Measurements from ENCODE around the gene KRT2.

KRT2 gene

GRCh38 chr12:52691076-52691840 lies 39.2 kb upstream of the KRT2 start:
- Histone ChIP-seq H3K4me3 (ENCODE audit: low read length) (peak overlapping the region; percentile 38), H3K9me3 (ENCODE audit: control insufficient read depth, low read depth, low read length) (no peaks in the 10 kb centered on the region), H3K9ac (ENCODE audit: low read length) (no peak overlapping the region), H3K4me1 (ENCODE audit: control insufficient read depth, low read depth, low read length) (peaks cover 6% of the 10 kb centered on the region), H3K27ac (ENCODE audit: low read length) (no peak overlapping the region), H3K36me3 (ENCODE audit: control insufficient read depth, low read depth, low read length) (no peaks in the 10 kb centered on the region), H3K27me3 (ENCODE audit: control insufficient read depth, insufficient read depth, low read length) (peaks cover 27% of the 10 kb centered on the region)

- H3K4me3 ChIP-seq (ENCODE audit: low read length) = peak overlapping the region; percentile 38
- H3K27ac ChIP-seq (ENCODE audit: low read length) = no peak overlapping the region
- no peak overlapping the region for H3K9ac ChIP-seq (ENCODE audit: low read length)
- no peaks in the 10 kb centered on the region for H3K9me3 ChIP-seq (ENCODE audit: control insufficient read depth, low read depth, low read length)
- H3K4me1 ChIP-seq (ENCODE audit: control insufficient read depth, low read depth, low read length) = peaks cover 6% of the 10 kb centered on the region
- no peaks in the 10 kb centered on the region for H3K36me3 ChIP-seq (ENCODE audit: control insufficient read depth, low read depth, low read length)
- peaks cover 27% of the 10 kb centered on the region for H3K27me3 ChIP-seq (ENCODE audit: control insufficient read depth, insufficient read depth, low read length)
Observed at GRCh38 chr12:52690351-52691075, 38.5 kb upstream of the KRT2 start.

GRCh38 chr12:52689936-52690335 lies 37.9 kb upstream of the KRT2 start:
- Histone ChIP-seq H3K27ac (ENCODE audit: low read length) (no peak overlapping the region), H3K27me3 (ENCODE audit: control insufficient read depth, insufficient read depth, low read length) (peaks cover 27% of the 10 kb centered on the region)

GRCh38 chr12:52689239-52689638 lies 37.2 kb upstream of the KRT2 start:
- Histone ChIP-seq H3K27me3 (ENCODE audit: control insufficient read depth, insufficient read depth, low read length) (peaks cover 27% of the 10 kb centered on the region), H3K9me3 (ENCODE audit: control insufficient read depth, low read depth, low read length) (no peaks in the 10 kb centered on the region), H3K9ac (ENCODE audit: low read length) (no peak overlapping the region), H3K4me3 (ENCODE audit: low read length) (no peak overlapping the region), H3K4me1 (ENCODE audit: control insufficient read depth, low read depth, low read length) (peaks cover 6% of the 10 kb centered on the region), H3K27ac (ENCODE audit: low read length) (no peak overlapping the region), H3K36me3 (ENCODE audit: control insufficient read depth, low read depth, low read length) (no peaks in the 10 kb centered on the region)

More at GRCh38 chr12:52689936-52690335, 37.9 kb upstream of the KRT2 start:
- peaks cover 6% of the 10 kb centered on the region for H3K4me1 ChIP-seq (ENCODE audit: control insufficient read depth, low read depth, low read length)
- no peak overlapping the region for H3K4me3 ChIP-seq (ENCODE audit: low read length)
- H3K9me3 ChIP-seq (ENCODE audit: control insufficient read depth, low read depth, low read length) = no peaks in the 10 kb centered on the region
- H3K36me3 ChIP-seq (ENCODE audit: control insufficient read depth, low read depth, low read length) = no peaks in the 10 kb centered on the region
- no peak overlapping the region for H3K9ac ChIP-seq (ENCODE audit: low read length)

GRCh38 chr12:52688481-52688880 lies 36.5 kb upstream of the KRT2 start:
- Histone ChIP-seq H3K4me1 (ENCODE audit: control insufficient read depth, low read depth, low read length) (peaks cover 6% of the 10 kb centered on the region), H3K27me3 (ENCODE audit: control insufficient read depth, insufficient read depth, low read length) (peaks cover 27% of the 10 kb centered on the region), H3K9ac (ENCODE audit: low read length) (no peak overlapping the region), H3K9me3 (ENCODE audit: control insufficient read depth, low read depth, low read length) (no peaks in the 10 kb centered on the region), H3K36me3 (ENCODE audit: control insufficient read depth, low read depth, low read length) (no peaks in the 10 kb centered on the region), H3K4me3 (ENCODE audit: low read length) (no peak overlapping the region), H3K27ac (ENCODE audit: low read length) (no peak overlapping the region)

GRCh38 chr12:52687497-52688385 lies 35.7 kb upstream of the KRT2 start:
- H3K36me3 ChIP-seq (ENCODE audit: control insufficient read depth, low read depth, low read length) = no peaks in the 10 kb centered on the region
- peaks cover 27% of the 10 kb centered on the region for H3K27me3 ChIP-seq (ENCODE audit: control insufficient read depth, insufficient read depth, low read length)
- H3K9ac ChIP-seq (ENCODE audit: low read length) = no peak overlapping the region
- no peaks in the 10 kb centered on the region for H3K9me3 ChIP-seq (ENCODE audit: control insufficient read depth, low read depth, low read length)
- H3K4me1 ChIP-seq (ENCODE audit: control insufficient read depth, low read depth, low read length) = peaks cover 6% of the 10 kb centered on the region
- no peak overlapping the region for H3K27ac ChIP-seq (ENCODE audit: low read length)
- no peak overlapping the region for H3K4me3 ChIP-seq (ENCODE audit: low read length)

- H3K4me3 ChIP-seq (ENCODE audit: low read length) = no peak overlapping the region
- H3K27me3 ChIP-seq (ENCODE audit: control insufficient read depth, insufficient read depth, low read length) = peaks cover 24% of the 10 kb centered on the region
- H3K4me1 ChIP-seq (ENCODE audit: control insufficient read depth, low read depth, low read length) = peaks cover 6% of the 10 kb centered on the region
- no peak overlapping the region for H3K9ac ChIP-seq (ENCODE audit: low read length)
- H3K9me3 ChIP-seq (ENCODE audit: control insufficient read depth, low read depth, low read length) = no peaks in the 10 kb centered on the region
- no peak overlapping the region for H3K27ac ChIP-seq (ENCODE audit: low read length)
- H3K36me3 ChIP-seq (ENCODE audit: control insufficient read depth, low read depth, low read length) = no peaks in the 10 kb centered on the region
Observed at GRCh38 chr12:52686756-52687487, 34.9 kb upstream of the KRT2 start.

GRCh38 chr12:52686063-52686462 lies 34.1 kb upstream of the KRT2 start:
- H3K9me3 ChIP-seq (ENCODE audit: control insufficient read depth, low read depth, low read length) = no peaks in the 10 kb centered on the region
- H3K27ac ChIP-seq (ENCODE audit: low read length) = no peak overlapping the region
- H3K4me3 ChIP-seq (ENCODE audit: low read length) = no peak overlapping the region
- H3K9ac ChIP-seq (ENCODE audit: low read length) = no peak overlapping the region
- H3K4me1 ChIP-seq (ENCODE audit: control insufficient read depth, low read depth, low read length) = peaks cover 6% of the 10 kb centered on the region
- no peaks in the 10 kb centered on the region for H3K36me3 ChIP-seq (ENCODE audit: control insufficient read depth, low read depth, low read length)
- H3K27me3 ChIP-seq (ENCODE audit: control insufficient read depth, insufficient read depth, low read length) = peaks cover 16% of the 10 kb centered on the region

- Histone ChIP-seq H3K27me3 (ENCODE audit: control insufficient read depth, insufficient read depth, low read length) (peaks cover 10% of the 10 kb centered on the region), H3K27ac (ENCODE audit: low read length) (no peak overlapping the region), H3K9ac (ENCODE audit: low read length) (no peak overlapping the region), H3K36me3 (ENCODE audit: control insufficient read depth, low read depth, low read length) (no peaks in the 10 kb centered on the region), H3K4me1 (ENCODE audit: control insufficient read depth, low read depth, low read length) (peaks cover 1% of the 10 kb centered on the region), H3K4me3 (ENCODE audit: low read length) (no peak overlapping the region), H3K9me3 (ENCODE audit: control insufficient read depth, low read depth, low read length) (no peaks in the 10 kb centered on the region)
Observed at GRCh38 chr12:52685406-52685890, 33.4 kb upstream of the KRT2 start.

- no peak overlapping the region for H3K27ac ChIP-seq (ENCODE audit: low read length)
- H3K9ac ChIP-seq (ENCODE audit: low read length) = no peak overlapping the region
- no peak overlapping the region for H3K4me3 ChIP-seq (ENCODE audit: low read length)
- H3K27me3 ChIP-seq (ENCODE audit: control insufficient read depth, insufficient read depth, low read length) = no peaks in the 10 kb centered on the region
- H3K9me3 ChIP-seq (ENCODE audit: control insufficient read depth, low read depth, low read length) = no peaks in the 10 kb centered on the region
- no peaks in the 10 kb centered on the region for H3K4me1 ChIP-seq (ENCODE audit: control insufficient read depth, low read depth, low read length)
- H3K36me3 ChIP-seq (ENCODE audit: control insufficient read depth, low read depth, low read length) = no peaks in the 10 kb centered on the region
Observed at GRCh38 chr12:52684431-52684830, 32.4 kb upstream of the KRT2 start.

Data from iPS-18a (cell line).